Uterus (tissue), 2 donors: ENCODE results near the gene BHLHE40.
"Not testable (repeated sequence)": the region's sequence is repeated elsewhere in the genome, so short reads cannot be mapped to it uniquely, and the experiment has no call there.

Experiments used
- CTCF ChIP-seq, 4 experiments: fragments of 200-600 bp in 2 of 4; fragments of 450-650 bp in 2 of 4; sonication (generic) in 2 of 4; IDR thresholded peaks; one replicate each; pipeline ENCODE4 v1.5.1; 2016 to 2019; ENCODE audit warnings: antibody characterized with exemption in 4 of 4, mild to moderate bottlenecking in 2 of 4, moderate library complexity in 1 of 4
- POLR2A ChIP-seq, 2 donors: fragments of 450-650 bp; IDR thresholded peaks; one replicate each; pipeline ENCODE4 v1.6.1; 2016; ENCODE audit warnings: antibody characterized with exemption in 2 of 2, mild to moderate bottlenecking in 1 of 2, moderate library complexity in 1 of 2

GRCh38 chr3:4961865-4962264 is 17.4 kb upstream of the BHLHE40 start:
- not testable (repeated sequence) for TF ChIP-seq CTCF, POLR2A (IDR thresholded peaks at IDR 0.05)
